ENCODE data around the gene KIF19. TPM values are rescaled to one million over a fixed set of nuclear protein-coding genes. Genes with fewer than 3 reads are reported as not detected.

The KIF19 gene
- total and polyA plus RNA-seq, 2 of the 8 experiments (the other 6 are each of a cell fraction or from before 2014, with no cell fraction given), result 0.52 to 0.77 TPM

GRCh38 chr17:74328487-74328886 lies 2.5 kb downstream of the KIF19 start:
- H2AK5ac ChIP-seq (ENCODE audit: low read depth, low read length), result peak overlapping the region; percentile 69; the same call in 1 of the 2 replicates
- H3K56ac ChIP-seq (replicated peaks; ENCODE audit: insufficient read length, low read depth, low read length), result no peak overlapping the region
- no peak overlapping the region for H3K27ac ChIP-seq (ENCODE audit: low read depth, low read length)
- peaks cover 8% of the 10 kb centered on the region for H3K23me2 ChIP-seq (ENCODE audit: low read depth, low read length)
- H2BK20ac ChIP-seq (ENCODE audit: low read length), result no peak overlapping the region
- peak overlapping the region; percentile 60; the same call in 1 of the 2 replicates for H2BK12ac ChIP-seq (ENCODE audit: low read depth, low read length)
- no peak overlapping the region for H3K4me3 ChIP-seq (ENCODE audit: extremely low read depth in 1 of 4, insufficient read depth in 2 of 4, low read depth in 3 of 4, low read length in 4 of 4)
- H3K4ac ChIP-seq (replicated peaks; ENCODE audit: insufficient read length, low read depth, low read length), result no peak overlapping the region
- H2BK15ac ChIP-seq (ENCODE audit: low read length), result no peak overlapping the region
- H4K8ac ChIP-seq (ENCODE audit: extremely low read depth, insufficient read depth, low read length), result no peak overlapping the region
- ChIA-PET POLR2A (ENCODE audit: partially characterized antibody) (interaction anchor here (0.9 kb wide), 1 partner anchor 87 kb away, joined by 3 read pairs; no protein-coding TSS in a partner anchor), CTCF (ENCODE audit: partially characterized antibody) (interaction anchor here (0.9 to 3.5 kb wide), 14 partner anchors 17 to 238 kb away, joined by 3 to 15 read pairs (median 4); partner anchors contain the start of gene CD300H)
- H2AFZ ChIP-seq (ENCODE audit: low read length), result no peak overlapping the region
- no peak overlapping the region for H2BK5ac ChIP-seq (ENCODE audit: low read depth, low read length)
- no peaks in the 10 kb centered on the region for H3K9me3 ChIP-seq (ENCODE audit: insufficient read depth in 2 of 2, low read depth in 1 of 2, low read length in 1 of 2)
- H3K14ac ChIP-seq (ENCODE audit: insufficient read length), result no peak overlapping the region
- 82% methylated on average over 3 of the region's 3 CpGs; no CpG with 5 or more reads in 1 of the 2 experiments for WGBS, 2 experiments (ENCODE audit: extremely low coverage in 1 of 2, insufficient coverage in 1 of 2, insufficient read length in 1 of 2, insufficient replicate concordance in 2 of 2, low coverage in 1 of 2, low lambda C conversion rate in 2 of 2, missing lambda C conversion rate in 1 of 2)
- H4K20me1 ChIP-seq (replicated peaks in 1 of 2; ENCODE audit: control insufficient read depth in 1 of 2, insufficient read depth in 2 of 2, low read length in 2 of 2), result no peaks in the 10 kb centered on the region
- H4K91ac ChIP-seq (replicated peaks; ENCODE audit: insufficient read length, low read length), result no peak overlapping the region
- no peaks in the 10 kb centered on the region for H3K79me1 ChIP-seq (ENCODE audit: low read depth, low read length)
- TF ChIP-seq EP300 (IDR thresholded peaks at IDR 0.05; ENCODE audit: borderline replicate concordance in 1 of 2, low read depth in 2 of 2, low read length in 2 of 2), result no peak
- TF ChIP-seq RFX5 (IDR thresholded peaks at IDR 0.05; ENCODE audit: borderline replicate concordance, low read depth, low read length), result no peak
- TF ChIP-seq GABPA (IDR thresholded peaks at IDR 0.05; ENCODE audit: borderline replicate concordance, insufficient read depth, low read length), result no peak
- TF ChIP-seq CEBPB (IDR thresholded peaks at IDR 0.05; ENCODE audit: low read depth, low read length), result no peak
- no peak for TF ChIP-seq CBX5 (IDR thresholded peaks at IDR 0.05; ENCODE audit: low read depth, low read length)
- no peak for TF ChIP-seq KDM4A (IDR thresholded peaks at IDR 0.05; ENCODE audit: low read depth, low read length, severe bottlenecking)
- no peaks in the 10 kb centered on the region for H3K36me3 ChIP-seq (ENCODE audit: control insufficient read depth in 2 of 4, insufficient read depth in 4 of 4, low read length in 3 of 4)
- H3K23ac ChIP-seq (ENCODE audit: insufficient read length), result no peak overlapping the region
- H2BK120ac ChIP-seq (replicated peaks; ENCODE audit: low read depth, low read length), result no peak overlapping the region
- no peaks in the 10 kb centered on the region for H3K79me2 ChIP-seq (ENCODE audit: control insufficient read depth in 1 of 2, insufficient read depth in 2 of 2, low read length in 2 of 2)
- peaks cover 3 to 35% (median 27%) of the 10 kb centered on the region in 4 experiments for H3K27me3 ChIP-seq (replicated peaks in 1 of 4; ENCODE audit: control insufficient read depth in 3 of 4, extremely low read depth in 1 of 4, insufficient read depth in 3 of 4, low read length in 3 of 4)
- DNase-seq (ENCODE audit: low read depth in 1 of 2, low spot score in 2 of 2) (no peak), FAIRE-seq (no peak)
- no peak overlapping the region for H3K18ac ChIP-seq (ENCODE audit: extremely low read depth, low read length)
- H3K4me2 ChIP-seq (ENCODE audit: insufficient read depth in 1 of 2, low read depth in 2 of 2, low read length in 2 of 2), result no peak overlapping the region
- no peak overlapping the region for H3K9ac ChIP-seq (replicated peaks in 1 of 4; ENCODE audit: extremely low read depth in 1 of 4, low read depth in 3 of 4, low read length in 3 of 4)
- no peak overlapping the region for H4K5ac ChIP-seq (ENCODE audit: insufficient read length, low read depth, low read length)
- H3K4me1 ChIP-seq (replicated peaks in 1 of 4; ENCODE audit: control insufficient read depth in 3 of 4, insufficient read depth in 4 of 4, low read length in 3 of 4), result peaks cover 6 to 22% (median 16%) of the 10 kb centered on the region in 4 experiments

All from H1 (cell line).